ENCODE measurements around the gene CRB2.
A peak's percentile ranks its signal among the peaks of the same experiment; 100 is the strongest.

The CRB2 gene

DNA sequence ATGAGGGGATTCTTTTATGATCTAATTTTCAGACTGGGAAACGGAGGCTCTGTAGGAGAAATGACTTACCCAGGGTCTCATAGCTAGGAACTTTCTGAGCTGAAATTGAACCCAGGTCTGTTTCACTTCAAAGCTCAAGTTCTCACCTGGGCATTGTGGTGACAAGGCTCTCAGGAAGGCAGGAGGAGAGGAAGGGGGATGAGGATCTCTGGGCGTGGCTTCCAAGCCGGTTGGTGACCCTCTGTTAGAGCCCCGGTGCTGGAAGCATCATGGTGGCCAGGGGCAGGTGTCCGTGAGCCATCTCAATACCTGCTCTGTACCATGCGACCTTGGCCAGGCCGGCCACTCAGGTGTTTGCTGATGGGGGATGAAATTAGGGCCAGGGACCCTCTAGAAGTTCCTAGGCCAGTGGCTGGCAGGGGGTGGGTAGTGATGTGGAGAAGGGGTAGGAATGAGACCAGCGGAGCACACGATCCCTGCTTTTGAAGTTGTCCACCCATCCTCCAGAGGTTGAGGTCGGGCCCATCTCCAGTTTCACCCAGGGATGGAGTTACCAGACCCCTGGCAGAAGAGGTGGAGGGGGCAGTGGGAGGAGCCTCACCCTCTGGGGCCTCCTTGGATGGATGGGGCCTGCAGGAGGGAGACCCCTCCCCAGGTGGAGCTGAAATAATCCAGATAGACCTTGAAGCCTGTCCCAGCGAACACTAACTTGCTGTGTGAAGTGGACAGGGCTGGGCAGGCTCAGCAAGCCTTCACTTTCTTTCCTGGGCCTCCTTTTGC is 5.9 kb downstream of the CRB2 start:
- H3K4me3 ChIP-seq (ENCODE audit: low read depth, low read length) = no peak overlapping the region
- TF ChIP-seq, protein P1, sequence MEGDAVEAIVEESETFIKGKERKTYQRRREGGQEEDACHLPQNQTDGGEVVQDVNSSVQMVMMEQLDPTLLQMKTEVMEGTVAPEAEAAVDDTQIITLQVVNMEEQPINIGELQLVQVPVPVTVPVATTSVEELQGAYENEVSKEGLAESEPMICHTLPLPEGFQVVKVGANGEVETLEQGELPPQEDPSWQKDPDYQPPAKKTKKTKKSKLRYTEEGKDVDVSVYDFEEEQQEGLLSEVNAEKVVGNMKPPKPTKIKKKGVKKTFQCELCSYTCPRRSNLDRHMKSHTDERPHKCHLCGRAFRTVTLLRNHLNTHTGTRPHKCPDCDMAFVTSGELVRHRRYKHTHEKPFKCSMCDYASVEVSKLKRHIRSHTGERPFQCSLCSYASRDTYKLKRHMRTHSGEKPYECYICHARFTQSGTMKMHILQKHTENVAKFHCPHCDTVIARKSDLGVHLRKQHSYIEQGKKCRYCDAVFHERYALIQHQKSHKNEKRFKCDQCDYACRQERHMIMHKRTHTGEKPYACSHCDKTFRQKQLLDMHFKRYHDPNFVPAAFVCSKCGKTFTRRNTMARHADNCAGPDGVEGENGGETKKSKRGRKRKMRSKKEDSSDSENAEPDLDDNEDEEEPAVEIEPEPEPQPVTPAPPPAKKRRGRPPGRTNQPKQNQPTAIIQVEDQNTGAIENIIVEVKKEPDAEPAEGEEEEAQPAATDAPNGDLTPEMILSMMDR (IDR thresholded peaks at IDR 0.05; ENCODE audit: low read depth, low read length, missing control alignments) = no peak
- no peak for DNase-seq (ENCODE audit: low read depth)
- in situ Hi-C loops (cut with HindIII; ENCODE audit: low sequenced_read_pairs) = no loop called here

DNA sequence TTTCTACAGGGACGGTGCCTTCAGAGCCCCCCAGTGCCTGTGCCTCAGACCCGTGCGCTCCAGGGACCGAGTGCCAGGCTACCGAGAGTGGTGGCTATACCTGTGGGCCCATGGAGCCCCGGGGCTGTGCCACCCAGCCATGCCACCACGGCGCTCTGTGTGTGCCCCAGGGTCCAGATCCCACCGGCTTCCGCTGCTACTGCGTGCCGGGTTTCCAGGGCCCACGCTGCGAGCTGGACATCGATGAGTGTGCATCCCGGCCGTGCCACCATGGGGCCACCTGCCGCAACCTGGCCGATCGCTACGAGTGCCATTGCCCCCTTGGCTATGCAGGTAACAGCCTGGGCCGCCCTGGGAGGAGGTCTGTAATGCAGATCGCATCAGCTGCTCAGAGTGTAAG is 6.9 kb downstream of the CRB2 start:
- DNase-seq (ENCODE audit: low read depth) = no peak
- in situ Hi-C loops (cut with HindIII; ENCODE audit: low sequenced_read_pairs) = no loop called here
- TF ChIP-seq, protein P1 (IDR thresholded peaks at IDR 0.05; ENCODE audit: low read depth, low read length, missing control alignments) = no peak
- no peak overlapping the region for H3K4me3 ChIP-seq (ENCODE audit: low read depth, low read length)

DNA sequence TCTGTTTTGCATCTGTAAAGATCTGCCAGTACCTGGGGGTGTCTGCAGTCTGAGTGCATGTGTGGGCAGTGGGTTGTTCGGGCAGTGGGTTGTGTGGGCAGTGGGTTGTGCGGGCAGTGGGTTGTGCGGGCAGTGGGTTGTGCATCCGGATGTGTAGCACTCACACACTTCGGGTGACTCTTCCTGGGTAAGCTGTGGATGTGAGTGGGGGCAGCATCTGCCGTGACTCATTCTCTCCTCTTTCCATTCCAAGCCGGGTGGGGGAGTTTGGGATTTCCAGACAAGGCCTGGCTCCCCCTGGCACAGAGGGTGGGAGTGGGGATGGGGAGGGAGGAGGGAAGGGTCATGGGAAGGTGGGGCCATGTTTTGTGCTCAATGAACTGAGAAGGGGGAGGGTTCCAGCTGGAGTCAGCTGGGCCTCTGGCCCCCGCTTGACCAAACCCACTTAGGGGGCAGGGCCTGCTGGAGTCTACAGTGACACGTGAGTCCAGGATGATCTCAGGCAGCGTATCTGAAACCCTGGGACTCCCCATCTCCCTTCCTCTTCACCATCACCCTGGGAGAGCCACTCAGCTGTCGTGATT is 8.3 kb downstream of the CRB2 start:
- in situ Hi-C loops (cut with HindIII; ENCODE audit: low sequenced_read_pairs) = no loop called here
- TF ChIP-seq, protein P1 (IDR thresholded peaks at IDR 0.05; ENCODE audit: low read depth, low read length, missing control alignments) = no peak
- H3K4me3 ChIP-seq (ENCODE audit: low read depth, low read length) = no peak overlapping the region
- DNase-seq (ENCODE audit: low read depth) = no peak

DNA sequence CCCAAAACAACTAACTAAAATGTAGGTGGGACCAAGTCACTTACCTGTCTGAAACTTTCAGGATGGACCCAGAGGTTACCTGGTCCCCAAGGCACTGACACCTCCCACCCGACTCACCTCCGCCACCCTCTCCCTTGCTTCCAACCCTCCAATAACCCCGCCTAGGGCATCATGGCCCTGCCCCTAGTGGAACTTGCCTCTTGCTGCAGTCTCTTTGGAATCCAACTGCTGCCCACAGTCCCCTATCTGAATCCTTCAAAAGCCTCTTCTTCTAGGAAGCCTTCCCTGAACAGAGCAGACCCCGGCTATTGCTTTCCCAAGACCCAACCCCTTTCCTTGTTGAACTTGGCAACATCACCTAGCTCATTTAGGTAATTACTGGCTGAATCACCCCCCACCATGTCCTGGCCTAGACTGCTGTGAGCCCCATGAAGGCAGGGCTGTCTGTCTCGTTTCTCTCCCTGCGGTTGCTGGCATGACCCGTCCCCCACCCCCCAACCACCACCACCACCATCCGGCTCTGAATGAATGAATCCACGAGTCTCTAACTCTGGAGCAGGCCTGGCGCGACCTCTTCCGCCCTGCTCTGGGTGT is 9.4 kb downstream of the CRB2 start:
- no peak for DNase-seq (ENCODE audit: low read depth)
- H3K4me3 ChIP-seq (ENCODE audit: low read depth, low read length) = no peak overlapping the region
- TF ChIP-seq, protein P1 (IDR thresholded peaks at IDR 0.05; ENCODE audit: low read depth, low read length, missing control alignments) = peak; percentile 22
- in situ Hi-C loops (cut with HindIII; ENCODE audit: low sequenced_read_pairs) = no loop called here

DNA sequence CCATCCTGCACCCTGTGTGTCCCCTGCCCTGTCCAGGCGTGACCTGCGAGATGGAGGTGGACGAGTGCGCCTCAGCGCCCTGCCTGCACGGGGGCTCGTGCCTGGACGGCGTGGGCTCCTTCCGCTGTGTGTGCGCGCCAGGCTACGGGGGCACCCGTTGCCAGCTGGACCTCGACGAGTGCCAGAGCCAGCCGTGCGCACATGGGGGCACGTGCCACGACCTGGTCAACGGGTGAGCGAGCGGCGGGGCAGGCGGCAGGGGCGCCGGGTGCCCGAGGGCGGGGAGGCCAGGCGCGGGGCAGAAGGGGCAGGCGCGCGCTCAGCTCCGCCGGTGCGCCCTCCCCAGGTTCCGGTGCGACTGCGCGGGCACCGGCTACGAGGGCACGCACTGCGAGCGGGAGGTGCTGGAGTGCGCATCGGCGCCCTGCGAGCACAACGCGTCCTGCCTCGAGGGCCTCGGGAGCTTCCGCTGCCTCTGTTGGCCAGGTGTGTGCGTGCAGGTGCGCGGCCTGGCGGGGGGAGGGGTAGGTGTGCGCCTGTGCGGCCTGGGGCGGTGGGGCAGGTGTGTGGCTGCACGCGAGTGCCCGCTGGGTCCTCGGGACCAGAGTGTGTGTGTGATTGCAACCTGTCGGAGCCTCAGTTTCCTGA is 10.0 kb downstream of the CRB2 start:
- no peak for DNase-seq (ENCODE audit: low read depth)
- TF ChIP-seq, protein P1 (IDR thresholded peaks at IDR 0.05; ENCODE audit: low read depth, low read length, missing control alignments) = no peak
- in situ Hi-C loops (cut with HindIII; ENCODE audit: low sequenced_read_pairs) = no loop called here

DNA sequence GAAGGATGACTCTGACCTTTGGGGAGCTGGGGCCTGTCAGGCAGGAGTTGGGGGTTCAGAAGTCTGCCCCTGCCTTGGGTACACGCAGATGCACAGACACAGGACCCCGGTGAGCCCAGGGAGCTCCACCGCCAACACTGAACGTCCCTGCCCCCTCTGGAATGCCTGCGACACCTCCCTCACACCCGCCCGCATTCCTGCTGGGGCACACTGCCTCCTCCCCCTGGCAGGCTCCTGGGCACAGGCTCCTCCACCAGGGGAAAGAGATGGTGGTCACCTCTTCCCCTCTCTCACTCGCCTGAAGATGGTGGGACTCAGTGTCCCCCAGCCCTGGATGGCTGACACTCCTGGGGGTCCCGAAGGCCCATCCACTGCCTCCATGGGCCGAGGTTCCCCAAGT is 12.0 kb downstream of the CRB2 start:
- no peak overlapping the region for H3K4me3 ChIP-seq (ENCODE audit: low read depth, low read length)
- TF ChIP-seq, protein P1 (IDR thresholded peaks at IDR 0.05; ENCODE audit: low read depth, low read length, missing control alignments) = no peak
- in situ Hi-C loops (cut with HindIII; ENCODE audit: low sequenced_read_pairs) = no loop called here
- DNase-seq (ENCODE audit: low read depth) = no peak

More for the DNA sequence above, 10.0 kb downstream of the CRB2 start:
- no peak overlapping the region for H3K4me3 ChIP-seq (ENCODE audit: low read depth, low read length)
